C4-2B (cell line): Measurements from ENCODE around the gene PGAM5.

ENCODE experiments used
- CTCF ChIP-seq: fragments of 450-650 bp; conservative IDR thresholded peaks from 2 replicates; pipeline ENCODE4 v1.5.1; 2017; ENCODE audit warnings: mild to moderate bottlenecking
- ZFX ChIP-seq: fragments of 450-650 bp; IDR thresholded peaks from 2 replicates; pipeline ENCODE4 v1.6.1; 2017

- TF ChIP-seq CTCF (no peak), ZFX (no peak)
Measured at GRCh38 chr12:132748319-132748718, 37.7 kb downstream of the PGAM5 start.
